HEK293 (cell line): ENCODE measurements around the gene VSIG10L.

ENCODE experiments used
- CTCF ChIA-PET: fragments of 350-600 bp; formaldehyde crosslinking; extraction: SDS; loops from one replicate; lab custom pipeline; 2021; ENCODE audit warnings: antibody characterized with exemption; lab: Yijun Ruan, JAX
- POLR2A ChIA-PET: fragments of 300-600 bp; formaldehyde crosslinking; extraction: SDS; loops from one replicate; lab custom pipeline; 2020; ENCODE audit warnings: antibody characterized with exemption, inconsistent platforms; lab: Yijun Ruan, JAX
- H3K27ac ChIP-seq: fragments of 200-500 bp; sonication (Bioruptor generic); 2 replicates; pipeline ENCODE4 v1.5.1; 2014; ENCODE audit warnings: low read depth, low read length, control low read depth, inconsistent platforms; ENCODE audit errors: extremely low read depth
- H3K36me3 ChIP-seq, 2 experiments: fragments of 200-500 bp in 1 of 2; sonication (Bioruptor generic) in 1 of 2; 1 replicate in 1 of 2; 2 replicates in 1 of 2; pipeline ENCODE4 v1.5.1; 2014 to 2017; ENCODE audit warnings: inconsistent platforms in 2 of 2, low read length in 2 of 2; ENCODE audit not compliant: control insufficient read depth in 2 of 2, insufficient read depth in 1 of 2
- H3K4me1 ChIP-seq: fragments of 200-500 bp; sonication (Bioruptor generic); 2 replicates; pipeline ENCODE4 v1.5.1; 2014; ENCODE audit warnings: mild to moderate bottlenecking, low read length, inconsistent platforms; ENCODE audit not compliant: control insufficient read depth, insufficient read depth
- H3K4me3 ChIP-seq: 2 replicates; pipeline ENCODE4 v1.5.1; 2011; ENCODE audit warnings: low read depth, mild to moderate bottlenecking, control low read depth, low read length, moderate library complexity
- H3K9me3 ChIP-seq: fragments of 200-500 bp; sonication (Bioruptor generic); 2 replicates; pipeline ENCODE4 v1.5.1; 2014; ENCODE audit warnings: low read depth, low read length, inconsistent platforms; ENCODE audit not compliant: control insufficient read depth, insufficient read depth
- GLIS2 ChIP-seq: fragments of 450-650 bp; formaldehyde crosslinking; IDR thresholded peaks from 2 replicates; pipeline ENCODE4 v1.5.1; 2016; ENCODE audit warnings: missing biosample characterization, missing genetic modification characterization
- MZF1 ChIP-seq: fragments of 450-650 bp; formaldehyde crosslinking; IDR thresholded peaks from 2 replicates; pipeline ENCODE4 v1.5.1; 2017; ENCODE audit warnings: missing biosample characterization, missing genetic modification characterization, borderline replicate concordance
- SCRT1 ChIP-seq: fragments of 450-650 bp; formaldehyde crosslinking; IDR thresholded peaks from 2 replicates; pipeline ENCODE4 v1.5.1; 2016; ENCODE audit warnings: missing biosample characterization, missing genetic modification characterization, borderline replicate concordance
- ZBTB49 ChIP-seq: fragments of 450-650 bp; formaldehyde crosslinking; IDR thresholded peaks from 2 replicates; pipeline ENCODE4 v1.5.1; 2016; ENCODE audit warnings: missing biosample characterization, missing genetic modification characterization, low read depth
- ZFP37 ChIP-seq: fragments of 450-650 bp; formaldehyde crosslinking; IDR thresholded peaks from 2 replicates; pipeline ENCODE4 v1.5.1; 2016; ENCODE audit warnings: missing biosample characterization, missing genetic modification characterization
- ZFP69B ChIP-seq: fragments of 450-650 bp; formaldehyde crosslinking; IDR thresholded peaks from 2 replicates; pipeline ENCODE4 v1.5.1; 2016; ENCODE audit warnings: missing biosample characterization, missing genetic modification characterization
- ZNF18 ChIP-seq: fragments of 450-650 bp; formaldehyde crosslinking; IDR thresholded peaks from 2 replicates; pipeline ENCODE4 v1.5.1; 2016; ENCODE audit warnings: missing biosample characterization, missing genetic modification characterization
- ZNF266 ChIP-seq: fragments of 450-650 bp; formaldehyde crosslinking; IDR thresholded peaks from 2 replicates; pipeline ENCODE4 v1.5.1; 2016; ENCODE audit warnings: missing biosample characterization, missing genetic modification characterization, low read depth
- ZNF274 ChIP-seq, 2 experiments: fragments of 200-500 bp in 1 of 2; fragments of 450-650 bp in 1 of 2; sonication (Bioruptor generic) in 1 of 2; formaldehyde crosslinking in 1 of 2; IDR thresholded peaks; 2 replicates each; pipeline versions ENCODE4 v1.5.1 to v1.6.1; 2014 to 2016; ENCODE audit warnings: borderline replicate concordance in 1 of 2, inconsistent platforms in 1 of 2, low read length in 1 of 2, missing biosample characterization in 1 of 2, missing genetic modification characterization in 1 of 2
- ZNF280C ChIP-seq: fragments of 450-650 bp; formaldehyde crosslinking; IDR thresholded peaks from 2 replicates; pipeline ENCODE4 v1.5.1; 2016; ENCODE audit warnings: missing biosample characterization, missing genetic modification characterization
- ZNF302 ChIP-seq: fragments of 450-650 bp; formaldehyde crosslinking; IDR thresholded peaks from 2 replicates; pipeline ENCODE4 v1.5.1; 2016; ENCODE audit warnings: missing biosample characterization, missing genetic modification characterization, low read depth
- ZNF324 ChIP-seq: fragments of 450-650 bp; formaldehyde crosslinking; IDR thresholded peaks from 2 replicates; pipeline ENCODE4 v1.5.1; 2016; ENCODE audit warnings: missing biosample characterization, missing genetic modification characterization
- ZNF366 ChIP-seq: fragments of 450-650 bp; formaldehyde crosslinking; conservative IDR thresholded peaks from 2 replicates; pipeline ENCODE4 v1.5.1; 2016; ENCODE audit warnings: missing biosample characterization, missing genetic modification characterization
- ZNF433 ChIP-seq: fragments of 450-650 bp; formaldehyde crosslinking; IDR thresholded peaks from 2 replicates; pipeline ENCODE4 v1.5.1; 2016; ENCODE audit warnings: missing biosample characterization, missing genetic modification characterization, low read depth
- ZNF518A ChIP-seq: fragments of 450-650 bp; formaldehyde crosslinking; conservative IDR thresholded peaks from 2 replicates; pipeline ENCODE4 v1.5.1; 2016; ENCODE audit warnings: low read depth, missing biosample characterization, missing genetic modification characterization
- ZNF548 ChIP-seq: fragments of 450-650 bp; formaldehyde crosslinking; IDR thresholded peaks from 2 replicates; pipeline ENCODE4 v1.5.1; 2016; ENCODE audit warnings: missing biosample characterization, missing genetic modification characterization
- ZNF549 ChIP-seq: fragments of 450-650 bp; IDR thresholded peaks from 2 replicates; pipeline ENCODE4 v1.5.1; 2018; ENCODE audit warnings: missing biosample characterization, missing genetic modification characterization, mild to moderate bottlenecking, inconsistent platforms, moderate library complexity
- ZNF596 ChIP-seq: fragments of 450-650 bp; IDR thresholded peaks from 2 replicates; pipeline ENCODE4 v1.5.0; 2018; ENCODE audit warnings: missing biosample characterization, mild to moderate bottlenecking, missing genetic modification characterization, moderate library complexity
- ZNF639 ChIP-seq: fragments of 450-650 bp; formaldehyde crosslinking; IDR thresholded peaks from 2 replicates; pipeline ENCODE4 v1.5.1; 2016; ENCODE audit warnings: missing biosample characterization, missing genetic modification characterization
- ZNF777 ChIP-seq: fragments of 450-650 bp; formaldehyde crosslinking; IDR thresholded peaks from 2 replicates; pipeline ENCODE4 v1.5.1; 2017; ENCODE audit warnings: missing biosample characterization, missing genetic modification characterization, borderline replicate concordance
- ZSCAN23 ChIP-seq: fragments of 450-650 bp; formaldehyde crosslinking; IDR thresholded peaks from 2 replicates; pipeline ENCODE4 v1.5.1; 2016; ENCODE audit warnings: missing biosample characterization, missing genetic modification characterization
- ZSCAN30 ChIP-seq: fragments of 450-650 bp; IDR thresholded peaks from 2 replicates; pipeline ENCODE4 v1.5.1; 2018; ENCODE audit warnings: missing biosample characterization, mild to moderate bottlenecking, missing genetic modification characterization, moderate library complexity

Gene VSIG10L

GRCh38 chr19:51361239-51361638, 19.3 kb upstream of the VSIG10L start:
- CTCF ChIA-PET = interaction anchor here (0.6 kb wide), 1 partner anchor 46 kb away, joined by 6 read pairs; no protein-coding TSS in a partner anchor
- Histone ChIP-seq H3K4me3 (no peak overlapping the region), H3K4me1 (peaks cover 16% of the 10 kb centered on the region), H3K9me3 (no peaks in the 10 kb centered on the region), H3K36me3 (no peaks in the 10 kb centered on the region; a peak in 1 of 3 replicates), H3K27ac (no peak overlapping the region)
- TF ChIP-seq ZNF596 (tag by site-specific recombination) = no peak
- no peak for TF ChIP-seq ZNF302
- no peak for TF ChIP-seq ZFP37
- no peak for TF ChIP-seq ZNF639 (tag by site-specific recombination)
- TF ChIP-seq ZNF280C (tag by site-specific recombination) = no peak
- TF ChIP-seq ZNF777 (tag by site-specific recombination) = no peak
- TF ChIP-seq ZNF433 (tag by site-specific recombination) = no peak
- TF ChIP-seq ZSCAN30 (tag by site-specific recombination) = no peak
- TF ChIP-seq MZF1 (tag by site-specific recombination) = no peak
- no peak for TF ChIP-seq ZBTB49
- TF ChIP-seq ZSCAN23 (tag by site-specific recombination) = no peak
- no peak for TF ChIP-seq ZNF324 (tag by site-specific recombination)
- POLR2A ChIA-PET = interaction anchor here (0.7 to 2.8 kb wide), 3 partner anchors 19 to 33 kb away, joined by 3 to 15 read pairs (median 5); partner anchors contain the start of gene VSIG10L

GRCh38 chr19:51359294-51359693, 17.4 kb upstream of the VSIG10L start:
- CTCF ChIA-PET = interaction anchor here (0.7 to 1.1 kb wide), 4 partner anchors 18 to 62 kb away, joined by 3 read pairs; partner anchors contain the start of gene VSIG10L
- no peaks in the 10 kb centered on the region; a peak in 1 of 3 replicates for H3K36me3 ChIP-seq
- H3K4me3 ChIP-seq = no peak overlapping the region
- H3K9me3 ChIP-seq = no peaks in the 10 kb centered on the region
- peak overlapping the region; percentile 41; the same call in 1 of the 2 replicates for H3K27ac ChIP-seq
- POLR2A ChIA-PET = interaction anchor here (0.7 to 2.8 kb wide), 4 partner anchors 9 to 35 kb away, joined by 3 to 15 read pairs (median 8); partner anchors contain the start of gene CLDND2
- H3K4me1 ChIP-seq = peaks cover 18% of the 10 kb centered on the region
- no peak for TF ChIP-seq ZNF18
- no peak for TF ChIP-seq ZNF549 (tag by site-specific recombination)
- no peak for TF ChIP-seq ZNF302
- no peak for TF ChIP-seq ZNF518A (tag by site-specific recombination)
- TF ChIP-seq ZNF274 (IDR thresholded peaks at IDR 0.05; ENCODE audit: low read length) = no peak
- TF ChIP-seq ZNF274 (tag by site-specific recombination; IDR thresholded peaks at IDR 0.05; ENCODE audit: borderline replicate concordance) = no peak
- TF ChIP-seq SCRT1 = no peak
- peak; percentile 80 for TF ChIP-seq ZFP69B (tag by site-specific recombination)
- no peak for TF ChIP-seq ZNF366 (tag by site-specific recombination)
- TF ChIP-seq GLIS2 (tag by site-specific recombination) = no peak
- no peak for TF ChIP-seq ZNF596 (tag by site-specific recombination)
- TF ChIP-seq ZNF548 (tag by site-specific recombination) = no peak
- TF ChIP-seq ZNF266 (tag by site-specific recombination) = no peak
